Activated T-cell treated with anti-CD3 and anti-CD28 coated beads for 24 hours (primary cell): ENCODE results near the gene ZDHHC20.
"Not testable (repeated sequence)": the region's sequence is repeated elsewhere in the genome, so short reads cannot be mapped to it uniquely, and the experiment has no call there.

Source experiments
- DNase-seq: peaks from one replicate; pipeline ENCODE4 v3.0.0-alpha.2; 2020; ENCODE audit warnings: low read depth

The ZDHHC20 gene

GRCh38 chr13:21435231-21435630 lies 23.9 kb downstream of the ZDHHC20 start:
- no peak for DNase-seq

- no peak for DNase-seq
Observed at GRCh38 chr13:21434588-21434987, 24.5 kb downstream of the ZDHHC20 start.

GRCh38 chr13:21429211-21429610 lies 29.9 kb downstream of the ZDHHC20 start:
- no peak for DNase-seq

- no peak for DNase-seq
Observed at GRCh38 chr13:21427741-21428140, 31.4 kb downstream of the ZDHHC20 start.

DNA sequence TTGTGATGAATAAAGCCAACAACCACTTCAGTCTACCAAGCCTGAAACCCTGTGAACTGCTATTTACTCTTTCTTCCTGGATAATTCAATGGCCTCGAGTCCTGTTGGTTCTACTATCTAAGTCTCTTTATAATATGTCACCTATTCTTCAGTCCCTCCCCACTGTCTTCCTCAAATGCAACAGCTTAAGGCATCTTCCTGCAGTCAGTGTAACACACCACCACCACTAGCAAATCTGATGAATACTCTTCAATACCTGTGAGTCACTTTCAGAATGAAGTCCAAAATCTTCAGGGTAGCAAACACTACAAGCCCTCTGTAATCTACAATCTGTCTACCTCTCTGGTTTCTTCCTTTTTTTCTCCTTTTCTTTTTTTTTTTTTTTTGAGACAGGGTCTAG lies 32.9 kb downstream of the ZDHHC20 start:
- no peak for DNase-seq

GRCh38 chr13:21420706-21421105 lies 38.4 kb downstream of the ZDHHC20 start:
- no peak for DNase-seq

GRCh38 chr13:21413013-21413412 lies 46.1 kb downstream of the ZDHHC20 start:
- DNase-seq, result no peak

DNA sequence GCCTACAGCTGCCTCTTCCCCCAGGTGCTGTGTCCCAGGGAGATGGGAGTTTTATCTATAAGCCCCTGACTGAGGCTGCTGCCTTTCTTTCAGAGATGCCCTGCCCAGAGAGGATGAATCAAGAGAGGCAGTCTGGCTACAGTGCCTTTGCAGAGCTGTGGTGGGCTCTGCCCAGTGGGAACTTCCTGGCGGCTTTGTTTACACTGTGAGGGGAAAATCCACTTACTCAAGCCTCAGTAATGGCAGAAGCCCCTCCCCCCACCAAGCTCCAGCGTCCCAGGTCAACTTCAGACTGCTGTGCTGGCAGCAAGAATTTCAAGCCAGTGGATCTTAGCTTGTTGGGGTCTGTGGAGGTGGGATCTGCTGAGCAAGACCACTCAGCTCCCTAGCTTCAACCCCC lies 48.6 kb downstream of the ZDHHC20 start:
- not testable (repeated sequence) for DNase-seq

DNA sequence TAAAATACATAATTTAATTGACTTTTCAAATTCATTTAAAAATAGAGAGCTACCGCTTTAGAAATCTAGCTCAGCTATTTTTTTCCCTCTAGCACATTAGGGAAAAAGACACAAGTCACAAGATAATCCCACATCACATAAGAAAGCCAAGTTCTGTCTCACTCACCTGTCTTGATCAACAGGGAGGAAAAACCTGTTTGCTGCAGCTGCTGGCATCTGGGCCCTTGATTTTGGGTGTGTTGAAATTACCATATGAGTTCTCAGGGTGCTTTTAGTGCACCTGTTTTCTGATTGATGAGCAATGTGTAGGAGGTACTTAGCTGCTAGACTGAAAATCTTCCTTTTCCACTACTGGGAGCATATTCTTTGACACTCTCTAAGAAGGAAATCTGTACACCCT lies 53.8 kb downstream of the ZDHHC20 start:
- no peak for DNase-seq

DNA sequence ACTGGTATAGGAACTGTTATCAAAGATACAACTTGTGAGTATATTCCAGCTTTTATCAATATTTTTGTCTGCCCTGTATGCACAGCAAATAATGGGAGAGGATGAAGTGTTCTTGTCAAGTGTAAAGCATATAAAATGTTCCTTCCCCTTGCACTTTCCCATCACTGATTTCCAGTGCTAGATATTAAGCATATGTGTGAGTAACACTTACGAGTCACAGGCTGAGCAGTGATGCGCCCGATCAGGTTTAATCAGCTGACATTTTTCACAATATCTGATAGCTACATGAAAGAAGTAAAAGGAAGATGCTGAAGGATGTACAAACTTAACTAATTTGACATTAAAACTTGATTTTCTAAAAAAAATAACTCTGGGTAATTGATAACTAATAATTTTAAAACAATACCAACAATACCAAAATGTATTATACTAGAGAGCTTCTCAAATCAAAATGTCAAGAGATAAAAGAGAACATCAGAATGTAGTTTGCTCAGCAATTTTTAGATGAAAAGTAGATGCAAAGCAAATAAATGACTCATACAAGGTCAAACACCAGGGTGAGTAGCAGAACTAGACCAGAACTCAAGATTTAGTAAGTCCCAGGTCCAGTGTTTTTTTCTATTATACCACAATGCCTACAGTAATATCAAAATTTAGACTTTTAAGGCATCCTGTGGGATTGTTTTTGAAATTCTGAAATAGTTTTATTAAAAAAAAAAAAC lies 56.4 kb downstream of the ZDHHC20 start:
- DNase-seq, result no peak

DNA sequence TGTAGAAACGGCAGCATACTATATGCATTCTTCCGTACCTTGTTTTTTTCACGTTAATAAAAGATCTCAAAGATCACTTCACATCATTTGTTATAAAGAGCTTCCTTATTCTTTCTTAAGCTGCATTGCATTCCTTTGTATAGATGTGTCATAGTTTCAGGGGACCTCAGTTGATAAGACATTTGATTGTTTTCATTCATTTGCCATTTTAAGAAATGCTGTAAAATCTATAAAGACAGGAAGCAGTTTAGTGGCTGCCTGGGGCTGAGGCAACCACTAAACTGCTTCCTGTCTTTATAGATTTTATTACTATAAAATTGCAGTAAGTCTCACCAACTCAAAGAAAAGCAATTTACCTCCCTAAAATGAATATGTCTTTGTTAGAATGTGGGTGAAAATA lies 59.4 kb downstream of the ZDHHC20 start:
- DNase-seq, result no peak

- DNase-seq, result peak; percentile 16
Observed at GRCh38 chr13:21395953-21396352, 63.1 kb downstream of the ZDHHC20 start.

DNA sequence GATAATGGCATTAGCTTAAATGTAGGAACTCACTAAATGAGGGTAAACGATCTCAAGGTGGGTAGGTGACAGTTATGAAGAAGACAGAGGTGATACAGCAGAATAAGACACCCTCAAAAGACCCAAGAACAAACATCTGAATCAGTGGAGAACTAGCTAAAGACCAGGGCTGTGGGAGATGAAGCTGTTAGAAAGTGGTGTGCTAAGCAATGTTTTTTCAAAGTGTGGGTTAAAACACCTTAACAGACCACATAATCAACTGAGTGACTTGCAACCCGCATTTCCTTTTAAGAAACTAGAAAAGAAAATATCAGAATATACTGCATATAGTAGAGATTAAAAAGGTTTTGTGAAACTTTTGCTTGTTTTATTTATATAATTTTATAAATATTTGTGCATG lies 70.0 kb downstream of the ZDHHC20 start:
- no peak for DNase-seq

DNA sequence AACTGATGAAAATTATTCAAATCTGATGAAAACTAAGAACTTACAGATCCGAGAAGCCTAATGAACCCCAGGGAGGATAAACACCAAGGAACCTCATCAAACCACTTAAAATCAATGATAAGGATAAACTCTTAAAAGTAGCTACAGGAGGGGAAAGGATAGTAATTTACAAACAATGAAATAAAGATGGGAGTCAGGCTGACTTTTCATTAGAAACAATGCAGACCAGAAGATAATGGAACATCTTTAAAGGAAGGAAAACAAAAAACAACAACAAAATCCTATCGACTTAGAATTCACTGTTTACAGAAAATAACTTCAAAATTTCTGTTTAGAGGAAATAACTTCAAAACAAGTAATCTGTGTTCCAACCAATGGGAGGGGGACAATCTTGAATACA lies 73.4 kb downstream of the ZDHHC20 start:
- no peak for DNase-seq

GRCh38 chr13:21383090-21383489 lies 76.0 kb downstream of the ZDHHC20 start:
- DNase-seq, result no peak

DNA sequence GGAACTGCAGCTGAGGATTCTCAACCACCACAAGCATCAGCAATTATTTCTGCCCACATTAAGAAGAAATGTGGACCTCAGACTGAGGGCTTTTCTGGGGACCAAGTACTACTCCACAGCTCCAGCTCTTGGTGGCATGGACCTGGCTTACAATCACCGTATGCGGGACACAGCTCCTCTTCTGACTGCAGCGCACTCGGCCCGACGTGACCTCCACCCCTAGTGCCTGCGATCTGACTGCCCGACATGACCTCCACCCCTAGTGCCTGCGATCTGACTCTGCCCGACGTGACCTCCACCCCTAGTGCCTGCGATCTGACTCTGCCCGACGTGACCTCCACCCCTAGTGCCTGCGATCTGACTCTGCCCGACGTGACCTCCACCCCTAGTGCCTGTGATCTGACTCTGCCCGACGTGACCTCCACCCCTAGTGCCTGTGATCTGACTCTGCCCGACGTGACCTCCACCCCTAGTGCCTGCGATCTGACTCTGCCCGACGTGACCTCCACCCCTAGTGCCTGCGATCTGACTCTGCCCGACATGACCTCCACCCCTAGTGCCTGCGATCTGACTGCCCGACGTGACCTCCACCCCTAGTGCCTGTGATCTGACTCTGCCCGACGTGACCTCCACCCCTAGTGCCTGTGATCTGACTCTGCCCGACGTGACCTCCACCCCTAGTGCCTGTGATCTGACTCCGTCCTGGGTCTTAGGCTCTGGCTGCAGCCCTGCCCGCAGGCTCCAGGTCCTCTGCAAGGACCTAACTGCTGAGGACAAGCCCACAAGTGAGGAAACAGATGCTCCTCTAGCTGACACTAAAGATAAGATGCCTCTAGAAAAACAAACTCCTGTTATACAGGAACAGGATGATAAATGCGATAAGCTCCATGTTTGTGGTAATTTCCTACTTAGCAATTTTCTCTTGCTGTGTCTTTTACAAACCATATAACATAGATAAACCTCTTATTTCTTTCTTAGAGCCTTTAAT lies 81.8 kb downstream of the ZDHHC20 start:
- not testable (repeated sequence) for DNase-seq

DNA sequence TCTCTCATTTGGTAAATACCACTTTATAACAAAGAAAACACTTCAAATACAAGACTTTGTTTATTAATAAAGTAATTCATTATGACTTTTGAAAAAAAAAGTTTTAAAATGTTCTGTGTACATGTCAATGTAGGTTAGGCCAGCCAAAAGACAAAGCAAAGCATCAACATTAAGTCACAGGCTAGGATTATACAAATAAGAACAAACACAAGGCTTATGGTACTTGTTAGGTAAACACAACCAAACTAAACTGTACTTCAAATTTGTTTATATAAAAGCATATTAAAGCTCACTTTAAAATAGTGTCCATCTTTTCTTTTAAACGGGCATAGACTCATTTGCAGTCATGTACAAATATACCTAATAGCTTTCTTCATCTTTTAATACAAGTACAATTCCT lies 86.6 kb downstream of the ZDHHC20 start:
- no peak for DNase-seq

DNA sequence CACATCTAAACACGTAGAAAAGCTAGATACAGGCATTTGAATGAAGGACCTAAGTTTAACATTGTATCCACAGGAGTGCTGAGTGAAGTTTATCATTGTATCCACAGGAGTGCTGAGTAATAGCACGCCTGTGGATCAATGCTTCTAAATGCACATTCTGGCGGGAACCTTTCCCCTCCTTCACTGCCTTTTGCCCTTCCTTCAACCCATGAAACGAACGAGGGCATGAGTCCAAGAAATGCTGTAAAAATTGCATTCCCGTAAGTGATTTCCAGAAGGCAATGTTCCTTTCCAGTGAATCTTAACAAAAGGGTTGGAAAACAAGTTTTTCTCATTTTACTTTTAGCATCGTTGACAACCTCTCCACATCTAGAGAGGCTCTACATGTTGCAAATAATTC lies 88.1 kb downstream of the ZDHHC20 start:
- DNase-seq, result no peak

- DNase-seq, result no peak
Observed at GRCh38 chr13:21365574-21365973, 93.5 kb downstream of the ZDHHC20 start.

GRCh38 chr13:21364916-21365315 lies 94.2 kb downstream of the ZDHHC20 start:
- no peak for DNase-seq

- no peak for DNase-seq
Observed at GRCh38 chr13:21364357-21364756, 94.7 kb downstream of the ZDHHC20 start.

DNA sequence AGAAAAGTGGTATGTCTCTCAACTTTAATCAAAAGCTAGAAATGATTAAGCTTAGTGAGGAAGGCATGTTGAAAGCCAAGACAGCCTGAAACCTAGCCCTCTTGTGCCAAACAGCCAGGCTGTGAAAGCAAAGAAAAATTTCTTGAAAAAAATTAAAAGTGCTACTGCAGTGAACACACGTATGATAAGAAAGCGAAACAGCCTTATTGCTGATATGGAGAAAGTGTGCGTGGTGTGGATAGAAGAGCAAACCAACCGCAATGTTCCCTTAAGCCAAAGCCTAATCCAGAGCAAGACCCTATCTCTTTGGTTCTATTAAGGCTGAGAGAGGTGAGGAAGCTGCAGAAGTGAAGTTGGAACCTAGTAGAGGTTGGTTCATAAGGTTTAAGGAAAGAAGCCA lies 96.4 kb downstream of the ZDHHC20 start:
- DNase-seq, result no peak

GRCh38 chr13:21361706-21362105 lies 97.4 kb downstream of the ZDHHC20 start:
- DNase-seq, result no peak
